SK-N-SH (cell line): ENCODE measurements around the gene MEG3. TPM values are rescaled to one million over a fixed set of nuclear protein-coding genes. Genes with fewer than 3 reads are reported as not detected.
A peak's percentile ranks its signal among the peaks of the same experiment; 100 is the strongest.

Source experiments
- CTCF ChIA-PET: fragments of 300-600, 350-600 bp; formaldehyde crosslinking; extraction: SDS; loops from one replicate; lab custom pipeline; 2021; lab: Yijun Ruan, JAX
- POLR2A ChIA-PET: fragments of 350-600 bp; sonication (Branson Sonifier 250); formaldehyde crosslinking; extraction: SDS; loops from one replicate; lab custom pipeline; 2020; ENCODE audit warnings: antibody characterized with exemption, inconsistent platforms; lab: Yijun Ruan, JAX
- DNase-seq: peaks from one replicate; pipeline ENCODE4 v3.0.0; 2012
- H2AFZ ChIP-seq: fragments of 200-600 bp; sonication (generic); 2 replicates; pipeline ENCODE4 v1.8.1; 2016; ENCODE audit warnings: antibody characterized with exemption, mild to moderate bottlenecking, low read depth
- H3F3A ChIP-seq: fragments of 200-600 bp; sonication (generic); replicated peaks from 2 replicates; pipeline ENCODE3; 2016; ENCODE audit warnings: antibody characterized with exemption, mild to moderate bottlenecking; ENCODE audit not compliant: insufficient read depth
- H3K27ac ChIP-seq, 2 experiments: fragments of 200-500 bp in 1 of 2; fragments of 200-600 bp in 1 of 2; sonication (Bioruptor generic) in 1 of 2; sonication (generic), shearing (Covaris generic) in 1 of 2; 2 replicates each; pipeline versions ENCODE4 v1.5.1 to v1.6.1; 2014 to 2016; ENCODE audit warnings: low read depth in 2 of 2, inconsistent platforms in 1 of 2, low read length in 1 of 2, mild to moderate bottlenecking in 1 of 2, mixed read lengths in 1 of 2
- H3K27me3 ChIP-seq: fragments of 200-600 bp; sonication (generic), shearing (Covaris generic); 2 replicates; pipeline ENCODE4 v1.6.1; 2016; ENCODE audit warnings: mixed run types; ENCODE audit not compliant: insufficient read depth
- H3K36me3 ChIP-seq, 2 experiments: fragments of 200-500 bp in 1 of 2; fragments of 200-600 bp in 1 of 2; sonication (Bioruptor generic) in 1 of 2; sonication (generic) in 1 of 2; replicated peaks in 1 of 2; 2 replicates each; pipeline versions ENCODE3 to v1.5.1; 2014 to 2016; ENCODE audit warnings: low read length in 1 of 2, mild to moderate bottlenecking in 1 of 2; ENCODE audit not compliant: insufficient read depth in 2 of 2, control insufficient read depth in 1 of 2
- H3K4me1 ChIP-seq, 2 experiments: fragments of 200-500 bp in 1 of 2; fragments of 200-600 bp in 1 of 2; sonication (Bioruptor generic) in 1 of 2; sonication (generic), shearing (Covaris generic) in 1 of 2; 2 replicates each; pipeline versions ENCODE4 v1.5.1 to v1.6.1; 2014 to 2016; ENCODE audit warnings: low read depth in 1 of 2, low read length in 1 of 2, mixed run types in 1 of 2; ENCODE audit not compliant: insufficient read depth in 2 of 2, control insufficient read depth in 1 of 2
- H3K4me2 ChIP-seq: fragments of 200-600 bp; sonication (generic), shearing (Covaris generic); 2 replicates; pipeline ENCODE4 v1.6.1; 2017; ENCODE audit warnings: mixed run types
- H3K4me3 ChIP-seq, 2 experiments: fragments of 200-500 bp in 1 of 2; fragments of 200-600 bp in 1 of 2; sonication (Bioruptor generic) in 1 of 2; sonication (generic), shearing (Covaris generic) in 1 of 2; 2 replicates each; pipeline versions ENCODE4 v1.5.1 to v1.8.1; 2014 to 2016; ENCODE audit warnings: low read depth in 2 of 2, inconsistent platforms in 1 of 2, low read length in 1 of 2, mild to moderate bottlenecking in 1 of 2, mixed read lengths in 1 of 2, moderate library complexity in 1 of 2
- H3K79me2 ChIP-seq: fragments of 200-600 bp; sonication (generic); 2 replicates; pipeline ENCODE4 v1.8.1; 2017; ENCODE audit warnings: mild to moderate bottlenecking; ENCODE audit not compliant: insufficient read depth
- H3K9ac ChIP-seq: fragments of 200-600 bp; sonication (generic); 2 replicates; pipeline ENCODE4 v1.6.1; 2017; ENCODE audit warnings: mixed run types
- H3K9me2 ChIP-seq: fragments of 200-600 bp; sonication (generic); 2 replicates; pipeline ENCODE4 v1.6.1; 2017; ENCODE audit warnings: mixed run types
- H3K9me3 ChIP-seq: fragments of 200-600 bp; sonication (generic); 2 replicates; pipeline ENCODE4 v1.6.1; 2017; ENCODE audit warnings: mixed run types, mild to moderate bottlenecking, moderate library complexity
- H4K20me1 ChIP-seq: fragments of 200-600 bp; sonication (generic); 2 replicates; pipeline ENCODE4 v1.6.1; 2017; ENCODE audit warnings: mild to moderate bottlenecking, mixed run types; ENCODE audit not compliant: insufficient read depth
- FOXM1 ChIP-seq: IDR thresholded peaks from 2 replicates; pipeline ENCODE4 v1.4.0; 2012; ENCODE audit warnings: low read depth, mild to moderate bottlenecking
- GATA2 ChIP-seq: sonication (generic); formaldehyde crosslinking; IDR thresholded peaks from 2 replicates; pipeline ENCODE4 v1.5.0; 2020; ENCODE audit warnings: mild to moderate bottlenecking, missing genetic modification reagents
- IRF3 ChIP-seq: fragments of 150-350 bp; IDR thresholded peaks from 2 replicates; pipeline ENCODE4 v1.6.1; 2016; ENCODE audit warnings: mild to moderate bottlenecking, low read depth, low read length
- RAD21 ChIP-seq: IDR thresholded peaks from 2 replicates; pipeline ENCODE4 v1.6.1; 2012; ENCODE audit warnings: mild to moderate bottlenecking, low read length
- REST ChIP-seq: IDR thresholded peaks from 2 replicates; pipeline ENCODE4 v1.6.1; 2012; ENCODE audit warnings: mild to moderate bottlenecking, low read depth, low read length, moderate library complexity
- SIN3A ChIP-seq: IDR thresholded peaks from 2 replicates; pipeline ENCODE4 v1.6.1; 2012; ENCODE audit warnings: low read depth, mild to moderate bottlenecking, low read length, moderate library complexity, borderline replicate concordance
- TEAD4 ChIP-seq: IDR thresholded peaks from 2 replicates; pipeline ENCODE4 v1.4.0; 2012; ENCODE audit warnings: mild to moderate bottlenecking, borderline replicate concordance; ENCODE audit not compliant: insufficient read depth
- USF1 ChIP-seq: IDR thresholded peaks from 2 replicates; pipeline ENCODE4 v1.4.0; 2012; ENCODE audit warnings: low read depth, borderline replicate concordance
- YY1 ChIP-seq: IDR thresholded peaks from 2 replicates; pipeline ENCODE4 v1.4.0; 2012; ENCODE audit warnings: low read depth, mild to moderate bottlenecking
- WGBS: methylation state at CpG from one replicate; pipeline ENCODE4 v1.1.6; 2017; ENCODE audit warnings: low lambda C conversion rate; 5-methylcytosine and 5-hydroxymethylcytosine counted together
- polyA plus RNA-seq, 3 experiments: library from polyadenylated mRNA; depleted of rRNA; stranded (reverse); fragments of >200 nt; gene quantifications; 2 replicates each; pipeline ENCODE4 v1.2.3, GENCODE V29; 2012
- TF ChIP-seq, protein P1 (sequence below): fragments of 150-350 bp; IDR thresholded peaks from 2 replicates; pipeline ENCODE4 v1.6.1; 2017; ENCODE audit warnings: antibody characterized with exemption, low read length, low read depth, borderline replicate concordance
- TF ChIP-seq, protein P2 (sequence below): fragments of 200-600 bp; sonication (generic); IDR thresholded peaks from 2 replicates; pipeline ENCODE4 v1.6.1; 2017; ENCODE audit warnings: antibody characterized with exemption, mild to moderate bottlenecking, moderate library complexity
- TF ChIP-seq, protein P3 (sequence below): IDR thresholded peaks from 2 replicates; pipeline ENCODE4; 2012

Gene MEG3
- polyA plus RNA-seq, 1 of the 3 experiments (the other 2 are of a cell fraction), result not detected

- H4K20me1 ChIP-seq, result no peaks in the 10 kb centered on the region
- DNase-seq, result no peak
- peak overlapping the region in 1 of 2 experiments; percentile 25; a peak in 1 of 4 replicates for H3K27ac ChIP-seq
- no peaks in the 10 kb centered on the region for H3K36me3 ChIP-seq
- POLR2A ChIA-PET, result no interaction called here
- peaks cover 0 to 11% of the 10 kb centered on the region in 2 experiments; a peak in 2 of 4 replicates for H3K4me1 ChIP-seq
- H3K9ac ChIP-seq, result no peak overlapping the region
- no peak overlapping the region for H3K4me3 ChIP-seq
- H3K4me2 ChIP-seq, result no peak overlapping the region
- H3K27me3 ChIP-seq, result no peaks in the 10 kb centered on the region
- no peaks in the 10 kb centered on the region for H3K9me2 ChIP-seq
- TF ChIP-seq FOXM1 (no peak), GATA2 (CRISPR knock-in tag) (no peak), IRF3 (no peak), RAD21 (no peak), REST (no peak), YY1 (no peak), USF1 (no peak), SIN3A (no peak), TEAD4 (no peak)
- TF ChIP-seq, protein P1, sequence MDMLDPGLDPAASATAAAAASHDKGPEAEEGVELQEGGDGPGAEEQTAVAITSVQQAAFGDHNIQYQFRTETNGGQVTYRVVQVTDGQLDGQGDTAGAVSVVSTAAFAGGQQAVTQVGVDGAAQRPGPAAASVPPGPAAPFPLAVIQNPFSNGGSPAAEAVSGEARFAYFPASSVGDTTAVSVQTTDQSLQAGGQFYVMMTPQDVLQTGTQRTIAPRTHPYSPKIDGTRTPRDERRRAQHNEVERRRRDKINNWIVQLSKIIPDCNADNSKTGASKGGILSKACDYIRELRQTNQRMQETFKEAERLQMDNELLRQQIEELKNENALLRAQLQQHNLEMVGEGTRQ, result no peak
- TF ChIP-seq, protein P2, sequence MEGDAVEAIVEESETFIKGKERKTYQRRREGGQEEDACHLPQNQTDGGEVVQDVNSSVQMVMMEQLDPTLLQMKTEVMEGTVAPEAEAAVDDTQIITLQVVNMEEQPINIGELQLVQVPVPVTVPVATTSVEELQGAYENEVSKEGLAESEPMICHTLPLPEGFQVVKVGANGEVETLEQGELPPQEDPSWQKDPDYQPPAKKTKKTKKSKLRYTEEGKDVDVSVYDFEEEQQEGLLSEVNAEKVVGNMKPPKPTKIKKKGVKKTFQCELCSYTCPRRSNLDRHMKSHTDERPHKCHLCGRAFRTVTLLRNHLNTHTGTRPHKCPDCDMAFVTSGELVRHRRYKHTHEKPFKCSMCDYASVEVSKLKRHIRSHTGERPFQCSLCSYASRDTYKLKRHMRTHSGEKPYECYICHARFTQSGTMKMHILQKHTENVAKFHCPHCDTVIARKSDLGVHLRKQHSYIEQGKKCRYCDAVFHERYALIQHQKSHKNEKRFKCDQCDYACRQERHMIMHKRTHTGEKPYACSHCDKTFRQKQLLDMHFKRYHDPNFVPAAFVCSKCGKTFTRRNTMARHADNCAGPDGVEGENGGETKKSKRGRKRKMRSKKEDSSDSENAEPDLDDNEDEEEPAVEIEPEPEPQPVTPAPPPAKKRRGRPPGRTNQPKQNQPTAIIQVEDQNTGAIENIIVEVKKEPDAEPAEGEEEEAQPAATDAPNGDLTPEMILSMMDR, result no peak
- TF ChIP-seq, protein P3, sequence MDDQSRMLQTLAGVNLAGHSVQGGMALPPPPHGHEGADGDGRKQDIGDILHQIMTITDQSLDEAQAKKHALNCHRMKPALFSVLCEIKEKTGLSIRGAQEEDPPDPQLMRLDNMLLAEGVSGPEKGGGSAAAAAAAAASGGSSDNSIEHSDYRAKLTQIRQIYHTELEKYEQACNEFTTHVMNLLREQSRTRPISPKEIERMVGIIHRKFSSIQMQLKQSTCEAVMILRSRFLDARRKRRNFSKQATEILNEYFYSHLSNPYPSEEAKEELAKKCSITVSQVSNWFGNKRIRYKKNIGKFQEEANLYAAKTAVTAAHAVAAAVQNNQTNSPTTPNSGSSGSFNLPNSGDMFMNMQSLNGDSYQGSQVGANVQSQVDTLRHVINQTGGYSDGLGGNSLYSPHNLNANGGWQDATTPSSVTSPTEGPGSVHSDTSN, result no peak
- no peaks in the 10 kb centered on the region for H3K79me2 ChIP-seq
- no peaks in the 10 kb centered on the region for H3K9me3 ChIP-seq
- CTCF ChIA-PET, result interaction anchor here (0.6 kb wide), 1 partner anchor 387 kb away, joined by 4 read pairs; no protein-coding TSS in a partner anchor
- WGBS, result 67% methylated on average over 9 of the region's 9 CpGs
- no peaks in the 10 kb centered on the region for H3F3A ChIP-seq
- H2AFZ ChIP-seq, result no peak overlapping the region
These were observed 3.2 kb upstream of the MEG3 start for GRCh38 chr14:100822532-100823296.
